Measurements from ENCODE around the gene CD58.

- TF ChIP-seq, protein P1, sequence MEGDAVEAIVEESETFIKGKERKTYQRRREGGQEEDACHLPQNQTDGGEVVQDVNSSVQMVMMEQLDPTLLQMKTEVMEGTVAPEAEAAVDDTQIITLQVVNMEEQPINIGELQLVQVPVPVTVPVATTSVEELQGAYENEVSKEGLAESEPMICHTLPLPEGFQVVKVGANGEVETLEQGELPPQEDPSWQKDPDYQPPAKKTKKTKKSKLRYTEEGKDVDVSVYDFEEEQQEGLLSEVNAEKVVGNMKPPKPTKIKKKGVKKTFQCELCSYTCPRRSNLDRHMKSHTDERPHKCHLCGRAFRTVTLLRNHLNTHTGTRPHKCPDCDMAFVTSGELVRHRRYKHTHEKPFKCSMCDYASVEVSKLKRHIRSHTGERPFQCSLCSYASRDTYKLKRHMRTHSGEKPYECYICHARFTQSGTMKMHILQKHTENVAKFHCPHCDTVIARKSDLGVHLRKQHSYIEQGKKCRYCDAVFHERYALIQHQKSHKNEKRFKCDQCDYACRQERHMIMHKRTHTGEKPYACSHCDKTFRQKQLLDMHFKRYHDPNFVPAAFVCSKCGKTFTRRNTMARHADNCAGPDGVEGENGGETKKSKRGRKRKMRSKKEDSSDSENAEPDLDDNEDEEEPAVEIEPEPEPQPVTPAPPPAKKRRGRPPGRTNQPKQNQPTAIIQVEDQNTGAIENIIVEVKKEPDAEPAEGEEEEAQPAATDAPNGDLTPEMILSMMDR (IDR thresholded peaks at IDR 0.05; ENCODE audit: insufficient read depth, low read length, poor library complexity, severe bottlenecking): no peak
- no peak for TF ChIP-seq EZH2phosphoT487 (conservative IDR thresholded peaks at IDR 0.05; ENCODE audit: low read length)
Measured at GRCh38 chr1:116497656-116498055, 73.2 kb downstream of the CD58 start.
